NCI-H226 (cell line): ENCODE results near the gene NUDT22.

Source experiments
- DNase-seq: peaks from one replicate; pipeline ENCODE4 v3.0.0-alpha.2; 2015

NUDT22 gene

GRCh38 chr11:64229744-64230170 is 3.7 kb downstream of the NUDT22 start:
- DNase-seq: no peak

DNA sequence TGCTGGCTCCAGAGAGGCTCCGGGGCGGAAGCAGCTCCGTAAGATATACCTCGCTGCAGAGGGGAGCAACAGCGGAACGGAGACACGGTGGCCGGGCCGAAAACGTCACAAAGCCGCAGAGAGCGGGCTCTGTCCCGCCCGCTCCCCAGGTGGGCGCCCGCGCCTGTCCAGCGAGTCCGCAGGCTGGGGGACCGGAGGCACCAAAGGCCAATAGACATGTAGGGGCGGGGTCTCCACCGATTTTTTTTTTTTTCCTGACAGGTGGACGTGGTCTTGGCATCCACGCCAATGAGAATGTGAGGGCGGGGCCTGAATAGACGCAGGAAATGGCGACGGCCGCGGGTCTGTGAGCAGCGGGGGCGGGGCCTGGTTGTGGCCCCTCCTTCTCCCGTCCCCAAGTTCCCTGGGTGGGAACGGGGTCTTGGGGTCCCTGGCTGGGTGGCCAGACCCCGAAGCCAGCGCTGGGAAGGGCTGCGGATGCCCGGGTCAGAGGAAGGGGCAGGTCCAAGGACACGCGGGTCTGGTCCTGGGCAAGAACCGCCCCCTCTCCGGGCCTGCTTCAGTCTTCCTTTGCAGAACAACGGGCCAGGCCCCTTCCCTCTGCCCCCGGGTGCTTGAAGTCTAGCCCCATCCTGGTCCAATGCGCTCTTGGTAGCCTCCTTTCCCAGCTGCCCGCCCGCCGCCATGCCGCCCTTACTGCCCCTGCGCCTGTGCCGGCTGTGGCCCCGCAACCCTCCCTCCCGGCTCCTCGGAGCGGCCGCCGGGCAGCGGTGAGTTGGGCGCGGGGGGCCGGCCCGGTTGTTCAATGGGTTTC is 4.3 kb downstream of the NUDT22 start, which contains the start of gene DNAJC4:
DNAJC4 (plus strand) TSS at position 378 of the 814 bp plus-strand sequence; CDS start at position 685, 307 bp downstream.
- DNase-seq: peak; percentile 86

DNA sequence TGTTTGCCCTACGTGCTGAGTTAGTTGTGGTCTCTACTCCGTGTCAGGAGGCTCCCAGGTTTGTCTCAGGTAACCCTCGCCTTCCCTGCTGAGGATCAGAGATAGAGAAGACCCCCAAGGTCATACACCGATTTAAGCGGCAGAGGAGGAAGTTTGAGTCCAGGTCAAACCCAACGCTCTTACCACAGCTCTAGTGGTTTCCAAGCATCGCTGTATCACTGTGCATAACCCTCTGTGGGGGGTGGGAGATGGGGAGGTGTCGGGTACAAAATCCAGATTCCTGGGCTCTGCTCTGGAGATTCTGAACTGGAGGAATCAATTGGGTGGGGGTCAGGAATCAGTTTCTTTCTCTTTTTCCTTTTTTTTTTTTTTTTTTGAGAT is 4.9 kb downstream of the NUDT22 start:
- no peak for DNase-seq

- DNase-seq: no peak
Observed at GRCh38 chr11:64231546-64231945, 5.5 kb downstream of the NUDT22 start.

GRCh38 chr11:64232182-64232966 is 6.3 kb downstream of the NUDT22 start:
- DNase-seq: no peak

GRCh38 chr11:64232967-64233315 is 6.9 kb downstream of the NUDT22 start:
- no peak for DNase-seq

DNA sequence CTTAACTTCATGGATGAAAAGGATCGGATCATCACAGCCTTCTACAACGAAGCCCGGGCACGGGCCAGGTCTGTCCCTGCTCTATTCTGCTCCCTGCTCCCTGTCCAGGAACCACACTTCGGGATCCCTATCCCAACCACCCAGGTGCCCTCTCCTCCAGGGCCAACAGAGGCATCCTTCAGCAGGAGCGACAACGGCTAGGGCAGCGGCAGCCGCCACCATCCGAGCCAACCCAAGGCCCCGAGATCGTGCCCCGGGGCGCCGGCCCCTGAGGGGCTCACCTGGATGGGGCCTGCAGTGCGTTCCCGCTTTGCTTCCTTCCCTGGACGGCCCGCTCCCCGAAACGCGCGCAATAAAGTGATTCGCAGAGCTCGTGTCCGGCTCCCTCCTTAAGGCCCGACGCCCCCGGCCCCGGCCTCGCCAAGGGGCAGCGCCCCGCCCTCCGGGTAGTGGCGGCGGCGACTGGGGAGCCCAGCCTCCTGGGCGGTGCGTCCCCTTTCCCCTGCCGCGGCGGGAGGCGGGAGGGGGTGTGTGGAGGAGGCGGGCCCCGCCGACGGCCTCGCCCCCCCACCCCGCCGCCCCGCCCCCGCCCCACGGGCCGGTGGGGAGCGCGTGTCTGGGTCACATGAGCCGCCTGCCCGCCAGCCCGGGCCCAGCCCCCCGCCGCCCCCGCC is 8.0 kb downstream of the NUDT22 start, which contains the start of gene VEGFB:
VEGFB (plus strand) TSS at position 672 of the 674 bp plus-strand sequence. CDS start 250 bp downstream, outside the sequence.
- peak; percentile 43 for DNase-seq

DNA sequence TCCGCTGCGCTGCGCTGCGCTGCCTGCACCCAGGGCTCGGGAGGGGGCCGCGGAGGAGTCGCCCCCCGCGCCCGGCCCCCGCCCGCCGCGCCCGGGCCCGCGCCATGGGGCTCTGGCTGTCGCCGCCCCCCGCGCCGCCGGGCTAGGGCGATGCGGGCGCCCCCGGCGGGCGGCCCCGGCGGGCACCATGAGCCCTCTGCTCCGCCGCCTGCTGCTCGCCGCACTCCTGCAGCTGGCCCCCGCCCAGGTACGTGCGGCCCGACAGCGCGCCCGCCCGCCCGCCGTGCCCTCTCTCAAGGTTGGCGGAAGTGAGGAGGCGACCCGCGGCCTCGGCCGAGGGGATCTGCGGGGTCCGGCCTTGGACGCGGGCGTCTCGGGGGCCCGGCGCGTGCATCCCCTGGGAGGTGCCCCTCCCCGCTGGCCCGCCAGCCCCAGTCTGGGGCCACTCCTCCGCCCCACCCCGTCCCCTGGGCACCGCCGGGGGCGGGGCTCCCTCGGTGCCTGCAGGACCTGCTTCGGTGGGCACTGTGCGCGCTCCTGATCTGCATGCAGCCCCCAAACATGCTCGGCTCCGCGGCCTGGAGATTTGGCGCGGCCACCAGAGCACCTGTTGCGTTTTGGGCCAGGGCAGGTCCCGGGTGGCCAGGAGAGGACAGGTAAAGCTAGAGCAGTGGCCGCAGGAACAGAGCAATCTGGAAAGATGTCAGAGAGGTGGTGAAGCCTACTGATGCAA is 8.7 kb downstream of the NUDT22 start:
- DNase-seq: no peak

- no peak for DNase-seq
Observed at GRCh38 chr11:64235437-64236161, 9.5 kb downstream of the NUDT22 start.

- no peak for DNase-seq
Observed at GRCh38 chr11:64237484-64237951, 11.4 kb downstream of the NUDT22 start.

- no peak for DNase-seq
Observed at GRCh38 chr11:64238076-64238475, 12.0 kb downstream of the NUDT22 start.

GRCh38 chr11:64238999-64239398 is 12.9 kb downstream of the NUDT22 start:
- DNase-seq: no peak

DNA sequence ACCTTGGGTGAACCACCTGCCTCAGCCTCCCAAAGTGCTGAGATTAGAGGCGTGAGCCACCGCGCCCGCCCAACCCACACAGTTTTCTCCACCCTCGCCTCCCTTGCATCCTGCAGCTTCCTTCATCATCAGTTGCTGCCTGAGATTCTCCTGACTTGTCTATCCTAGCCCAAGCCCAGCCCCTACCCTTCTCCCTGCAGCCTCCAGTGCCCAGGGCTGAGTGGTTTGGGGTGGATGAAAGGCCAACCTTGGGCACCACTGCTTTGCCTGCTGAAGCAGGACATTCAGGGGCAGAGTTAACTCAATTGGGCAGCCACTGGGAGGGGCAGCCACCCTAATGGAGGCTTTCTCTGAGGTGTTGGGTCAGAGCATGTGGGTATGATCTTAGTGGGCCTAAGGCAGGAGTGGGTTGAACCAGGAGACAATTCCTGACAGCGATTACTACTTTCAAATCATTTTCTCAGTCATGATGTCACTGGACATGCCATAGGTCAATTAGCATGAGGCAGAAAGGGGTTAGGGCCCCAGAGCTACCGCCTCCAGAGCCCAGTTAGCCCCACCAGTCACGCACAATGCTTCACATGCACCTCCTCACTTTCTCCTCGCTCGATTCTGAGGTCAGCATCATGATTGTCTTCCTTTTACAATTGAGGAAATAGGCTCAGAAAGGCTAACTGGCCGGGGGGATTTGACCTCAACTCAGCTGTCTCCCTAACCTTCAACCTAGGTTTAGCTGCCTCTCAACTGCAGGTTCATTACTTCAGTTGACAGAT is 13.8 kb downstream of the NUDT22 start:
- no peak for DNase-seq

DNA sequence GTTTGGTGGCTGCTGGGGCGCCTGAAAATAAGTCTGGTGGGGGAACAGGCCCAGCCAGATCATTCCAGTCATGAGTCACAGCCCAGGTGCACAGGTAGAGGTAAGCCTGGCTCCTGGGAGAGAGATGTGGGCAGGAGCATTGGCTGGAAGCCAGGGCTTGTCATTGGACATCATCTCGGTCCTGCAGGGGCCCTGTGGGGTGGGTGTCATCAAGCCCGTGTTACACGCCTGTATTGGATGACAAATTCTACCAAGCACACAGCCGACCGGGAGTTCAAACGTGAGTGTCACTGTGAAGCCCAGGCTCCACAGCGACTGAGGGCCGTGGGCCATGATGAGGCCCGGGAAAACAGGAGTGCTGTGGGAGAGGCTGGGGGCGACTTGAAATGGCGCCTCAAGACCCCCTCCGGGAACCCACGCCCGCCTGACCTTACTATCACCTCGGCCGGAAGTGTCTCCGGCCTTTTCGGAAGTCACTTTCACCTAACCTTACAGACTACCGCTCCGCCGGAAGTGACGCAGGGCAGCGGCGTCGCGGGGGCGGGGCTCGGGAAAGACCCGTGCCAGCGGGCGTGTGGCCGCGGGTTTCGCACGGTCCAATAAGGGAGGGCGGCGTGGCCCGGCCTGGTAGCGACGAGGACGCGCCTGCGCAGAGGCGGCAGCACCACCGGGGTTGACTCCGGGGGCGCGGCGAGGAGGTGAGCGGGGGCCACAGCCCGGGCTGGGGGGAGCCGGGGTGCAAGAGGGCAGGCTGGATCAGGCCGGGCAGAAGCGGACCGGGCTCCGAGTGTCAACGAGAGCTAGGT is 14.6 kb downstream of the NUDT22 start, which contains the start of gene FKBP2:
FKBP2 (plus strand) TSS at position 661 of the 806 bp plus-strand sequence. CDS start 1,293 bp downstream, outside the sequence.
- DNase-seq: peak; percentile 94

GRCh38 chr11:64241241-64241490 is 15.1 kb downstream of the NUDT22 start:
- peak; percentile 91 for DNase-seq

DNA sequence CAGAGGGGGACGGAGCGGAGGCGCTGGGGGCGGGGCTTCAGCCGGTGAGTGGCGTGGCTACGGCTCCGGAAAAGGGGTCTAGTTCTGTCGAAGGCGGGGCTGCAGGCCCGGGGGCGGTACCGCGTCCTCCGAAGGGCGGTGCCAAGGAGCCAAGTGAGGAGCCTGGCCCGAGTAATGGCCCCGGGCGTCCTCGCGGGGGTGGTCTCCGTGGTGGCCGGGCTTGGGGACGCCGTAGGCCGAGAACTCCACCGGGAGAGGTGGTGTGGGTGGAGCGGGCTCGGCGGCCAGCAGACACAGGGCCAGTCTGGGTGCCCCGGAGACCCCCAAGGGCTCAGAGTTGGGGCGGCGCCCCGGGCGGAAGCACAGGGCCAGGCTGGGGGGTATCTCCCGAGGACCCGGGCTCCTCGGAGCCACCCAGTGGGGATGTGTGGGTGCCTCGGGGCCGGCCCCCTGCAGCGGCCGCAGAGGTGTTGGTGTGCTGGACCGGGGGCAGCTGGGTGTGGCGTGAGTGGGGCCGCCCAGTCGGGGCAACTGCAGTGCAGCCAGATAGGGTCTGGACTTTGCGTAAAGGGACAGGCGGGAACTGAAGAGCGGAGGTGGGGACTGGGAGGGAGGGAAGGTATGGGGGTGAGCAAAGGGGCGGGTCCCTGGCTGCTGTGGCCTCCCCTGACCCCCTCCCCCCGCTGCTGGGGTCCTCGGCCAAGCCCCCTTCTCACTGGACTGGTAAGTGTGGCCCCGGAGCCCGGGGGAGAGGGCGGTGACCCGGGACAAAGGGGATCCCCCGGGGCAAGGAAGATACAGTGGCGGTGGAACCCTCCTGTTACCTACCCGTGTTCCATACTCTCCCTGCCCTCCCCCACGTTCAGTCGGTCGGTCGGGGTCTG is 15.7 kb downstream of the NUDT22 start:
- peak; percentile 48 for DNase-seq

- no peak for DNase-seq
Observed at GRCh38 chr11:64243236-64243854, 17.3 kb downstream of the NUDT22 start.

GRCh38 chr11:64244107-64244506 is 18.0 kb downstream of the NUDT22 start:
- no peak for DNase-seq

DNA sequence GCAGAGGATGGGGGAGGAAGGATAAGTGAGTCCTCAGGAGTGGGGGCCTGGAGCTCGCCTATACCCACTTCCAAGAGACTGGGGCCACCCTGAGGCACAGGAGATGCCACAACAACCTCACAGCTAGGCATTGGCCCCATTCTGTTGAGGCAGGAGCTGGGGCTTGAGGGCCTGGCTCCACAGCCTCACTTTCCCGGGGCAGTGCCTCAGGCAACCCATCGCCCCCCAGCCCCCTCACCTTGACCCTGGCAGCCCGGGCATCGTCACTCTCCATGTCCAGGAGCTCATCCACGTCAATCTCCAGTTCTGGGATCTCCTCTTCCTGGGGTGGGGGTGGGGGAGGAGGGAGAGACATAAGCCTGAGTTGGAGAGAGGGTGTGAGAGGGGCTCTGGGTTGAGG is 18.9 kb downstream of the NUDT22 start:
- DNase-seq: no peak
